ENCODE results near the gene WDR7.

Gene WDR7

DNA sequence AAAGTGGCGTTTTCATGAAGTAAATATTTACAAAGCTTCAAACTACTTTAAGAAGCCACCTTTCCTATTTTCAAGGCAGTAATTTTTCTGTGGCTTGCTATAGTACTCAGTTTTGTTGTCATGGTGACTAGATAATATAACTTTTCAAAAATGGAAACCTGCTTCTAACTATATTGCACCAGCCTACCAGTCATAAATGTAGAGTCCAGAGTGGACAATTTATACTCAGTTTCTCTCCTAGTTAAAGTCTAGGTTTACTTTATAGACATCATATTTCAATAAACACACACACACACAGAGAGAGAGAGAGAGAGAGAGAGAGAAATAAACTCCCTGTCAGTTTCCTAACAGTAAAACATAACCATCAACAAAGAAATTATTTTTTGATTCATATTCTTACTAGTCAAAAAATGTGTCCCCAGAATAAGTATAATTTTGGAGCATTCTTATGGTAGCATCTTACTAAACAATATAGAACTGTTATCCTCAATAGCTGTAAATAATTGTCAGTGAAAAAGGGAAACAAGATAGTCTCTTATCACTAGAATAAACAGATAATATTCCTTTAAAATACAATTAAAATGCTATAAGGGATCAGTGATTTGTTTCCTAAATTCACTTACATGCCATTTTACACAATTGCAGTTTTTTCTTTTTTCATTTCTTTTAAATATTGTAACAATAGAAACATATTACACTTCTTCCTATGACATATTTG lies 332.3 kb downstream of the WDR7 start:
- Histone ChIP-seq H3K4me3 (ENCODE audit: low read depth, low read length) (no peak overlapping the region), H3K36me3 (ENCODE audit: control insufficient read depth, insufficient read depth, low read length) (no peaks in the 10 kb centered on the region)
- TF ChIP-seq, protein P1, sequence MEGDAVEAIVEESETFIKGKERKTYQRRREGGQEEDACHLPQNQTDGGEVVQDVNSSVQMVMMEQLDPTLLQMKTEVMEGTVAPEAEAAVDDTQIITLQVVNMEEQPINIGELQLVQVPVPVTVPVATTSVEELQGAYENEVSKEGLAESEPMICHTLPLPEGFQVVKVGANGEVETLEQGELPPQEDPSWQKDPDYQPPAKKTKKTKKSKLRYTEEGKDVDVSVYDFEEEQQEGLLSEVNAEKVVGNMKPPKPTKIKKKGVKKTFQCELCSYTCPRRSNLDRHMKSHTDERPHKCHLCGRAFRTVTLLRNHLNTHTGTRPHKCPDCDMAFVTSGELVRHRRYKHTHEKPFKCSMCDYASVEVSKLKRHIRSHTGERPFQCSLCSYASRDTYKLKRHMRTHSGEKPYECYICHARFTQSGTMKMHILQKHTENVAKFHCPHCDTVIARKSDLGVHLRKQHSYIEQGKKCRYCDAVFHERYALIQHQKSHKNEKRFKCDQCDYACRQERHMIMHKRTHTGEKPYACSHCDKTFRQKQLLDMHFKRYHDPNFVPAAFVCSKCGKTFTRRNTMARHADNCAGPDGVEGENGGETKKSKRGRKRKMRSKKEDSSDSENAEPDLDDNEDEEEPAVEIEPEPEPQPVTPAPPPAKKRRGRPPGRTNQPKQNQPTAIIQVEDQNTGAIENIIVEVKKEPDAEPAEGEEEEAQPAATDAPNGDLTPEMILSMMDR (IDR thresholded peaks at IDR 0.05), result no peak

DNA sequence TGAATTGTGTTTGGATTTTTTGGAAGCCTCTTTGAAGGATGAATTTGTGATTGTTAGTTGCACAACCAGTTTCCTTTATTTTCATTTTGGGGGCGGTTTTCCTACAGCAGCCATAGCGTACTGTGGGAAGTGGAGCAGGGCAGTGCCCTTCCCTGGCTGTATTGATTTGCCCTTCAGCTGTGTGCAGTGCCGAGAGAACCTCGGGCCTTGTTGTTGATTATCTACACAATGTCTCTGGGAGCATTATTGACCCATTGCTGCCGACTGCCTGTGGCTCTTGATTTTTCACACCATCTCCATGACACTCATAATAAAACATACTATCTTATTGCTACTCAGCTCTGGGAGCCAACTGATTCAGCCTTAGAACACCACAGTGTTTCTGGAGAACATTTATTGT lies 333.6 kb downstream of the WDR7 start:
- Histone ChIP-seq H3K27ac (no peak overlapping the region), H3K79me2 (no peaks in the 10 kb centered on the region), H3K36me3 (ENCODE audit: control insufficient read depth, insufficient read depth, low read length) (no peaks in the 10 kb centered on the region), H3K4me3 (ENCODE audit: low read depth, low read length) (no peak overlapping the region), H3K9ac (no peak overlapping the region), H3K4me2 (ENCODE audit: low read length) (no peak overlapping the region), H3K9me3 (ENCODE audit: control insufficient read depth, low read length) (no peaks in the 10 kb centered on the region), H3K4me1 (no peaks in the 10 kb centered on the region), H2AFZ (no peak overlapping the region), H3K27me3 (ENCODE audit: control insufficient read depth, insufficient read depth, low read length) (no peaks in the 10 kb centered on the region)
- TF ChIP-seq, protein P1 (IDR thresholded peaks at IDR 0.05), result no peak

More for the DNA sequence above, 332.3 kb downstream of the WDR7 start:
- H3K9me3 ChIP-seq (ENCODE audit: control insufficient read depth, low read length), result no peaks in the 10 kb centered on the region
- H3K4me1 ChIP-seq, result no peaks in the 10 kb centered on the region
- H3K79me2 ChIP-seq, result no peaks in the 10 kb centered on the region
- H3K9ac ChIP-seq, result no peak overlapping the region
- no peak overlapping the region for H3K4me2 ChIP-seq (ENCODE audit: low read length)
- H2AFZ ChIP-seq, result no peak overlapping the region
- H3K27ac ChIP-seq, result no peak overlapping the region
- no peaks in the 10 kb centered on the region for H3K27me3 ChIP-seq (ENCODE audit: control insufficient read depth, insufficient read depth, low read length)

DNA sequence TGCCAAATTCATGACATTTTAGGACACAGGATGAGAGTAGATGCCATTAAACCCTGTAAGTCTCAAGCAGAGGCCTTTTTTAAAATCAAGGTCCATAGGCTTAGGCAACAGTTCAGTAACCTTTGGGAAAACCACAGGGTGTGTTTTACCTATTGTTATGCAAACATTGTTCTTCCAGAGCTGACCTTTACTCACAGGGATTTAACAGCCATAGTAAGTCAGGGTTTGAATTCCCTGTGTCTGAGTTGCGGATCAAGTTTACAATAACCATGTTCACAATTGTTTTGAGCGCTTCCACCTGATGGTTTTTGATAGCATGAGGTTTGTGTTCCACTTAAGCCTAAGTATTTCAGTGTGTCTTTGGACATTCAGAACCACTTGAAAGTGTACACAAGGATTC lies 335.7 kb downstream of the WDR7 start:
- Histone ChIP-seq H3K27me3 (ENCODE audit: control insufficient read depth, insufficient read depth, low read length) (no peaks in the 10 kb centered on the region), H3K79me2 (no peaks in the 10 kb centered on the region), H3K4me1 (no peaks in the 10 kb centered on the region), H3K9ac (no peak overlapping the region), H3K4me3 (ENCODE audit: low read depth, low read length) (no peak overlapping the region), H2AFZ (no peak overlapping the region), H3K4me2 (ENCODE audit: low read length) (no peak overlapping the region), H3K36me3 (ENCODE audit: control insufficient read depth, insufficient read depth, low read length) (no peaks in the 10 kb centered on the region), H3K27ac (no peak overlapping the region), H3K9me3 (ENCODE audit: control insufficient read depth, low read length) (no peaks in the 10 kb centered on the region)
- TF ChIP-seq, protein P1 (IDR thresholded peaks at IDR 0.05), result no peak

DNA sequence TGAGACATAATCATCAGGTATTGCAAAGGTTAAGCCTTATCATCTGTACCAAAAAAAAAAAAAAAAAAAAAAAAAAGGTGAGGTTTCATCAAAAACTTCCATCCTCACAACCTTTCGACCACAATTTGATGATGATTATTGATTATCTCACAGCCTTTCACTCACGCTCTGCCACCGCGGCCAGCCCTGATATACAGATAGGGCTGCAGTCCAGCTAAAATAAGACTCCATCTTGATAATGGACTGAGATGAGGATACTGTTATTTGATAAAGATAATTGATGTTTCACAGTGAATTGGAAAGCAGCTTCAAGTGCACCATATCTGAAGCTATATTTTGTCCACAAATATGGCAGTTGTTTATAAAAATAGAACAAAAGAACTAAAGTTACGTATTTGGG lies 336.1 kb downstream of the WDR7 start:
- no peaks in the 10 kb centered on the region for H3K9me3 ChIP-seq (ENCODE audit: control insufficient read depth, low read length)
- H3K36me3 ChIP-seq (ENCODE audit: control insufficient read depth, insufficient read depth, low read length), result no peaks in the 10 kb centered on the region
- no peak overlapping the region for H3K4me3 ChIP-seq (ENCODE audit: low read depth, low read length)
- H3K9ac ChIP-seq, result no peak overlapping the region
- TF ChIP-seq, protein P1 (IDR thresholded peaks at IDR 0.05), result no peak
- no peak overlapping the region for H3K27ac ChIP-seq
- H3K4me2 ChIP-seq (ENCODE audit: low read length), result no peak overlapping the region
- H3K4me1 ChIP-seq, result no peaks in the 10 kb centered on the region
- no peaks in the 10 kb centered on the region for H3K27me3 ChIP-seq (ENCODE audit: control insufficient read depth, insufficient read depth, low read length)
- H3K79me2 ChIP-seq, result no peaks in the 10 kb centered on the region
- H2AFZ ChIP-seq, result no peak overlapping the region

DNA sequence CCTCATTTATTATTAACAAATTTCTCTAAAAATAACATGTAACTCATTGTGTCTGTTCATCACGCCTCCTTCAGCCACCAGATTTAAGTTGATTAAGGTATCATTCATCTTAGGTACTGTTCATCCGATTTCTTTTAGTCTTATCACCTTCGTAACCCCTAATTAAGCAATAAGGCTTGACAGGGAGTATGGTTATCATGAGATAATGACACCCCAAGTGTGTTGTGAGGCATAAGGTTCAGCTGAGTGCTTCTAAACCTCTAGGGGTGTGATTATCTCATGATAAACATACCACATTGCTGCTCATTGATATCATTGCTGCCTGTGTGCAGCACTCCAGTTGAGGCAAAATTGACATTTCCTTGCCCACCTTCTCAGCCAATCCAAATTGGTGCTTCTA lies 336.9 kb downstream of the WDR7 start:
- no peaks in the 10 kb centered on the region for H3K27me3 ChIP-seq (ENCODE audit: control insufficient read depth, insufficient read depth, low read length)
- H3K79me2 ChIP-seq, result no peaks in the 10 kb centered on the region
- no peak overlapping the region for H2AFZ ChIP-seq
- no peaks in the 10 kb centered on the region for H3K36me3 ChIP-seq (ENCODE audit: control insufficient read depth, insufficient read depth, low read length)
- no peak overlapping the region for H3K27ac ChIP-seq
- peaks cover 3% of the 10 kb centered on the region for H3K4me1 ChIP-seq
- TF ChIP-seq, protein P1 (IDR thresholded peaks at IDR 0.05), result no peak
- H3K4me2 ChIP-seq (ENCODE audit: low read length), result no peak overlapping the region
- no peak overlapping the region for H3K9ac ChIP-seq
- no peaks in the 10 kb centered on the region for H3K9me3 ChIP-seq (ENCODE audit: control insufficient read depth, low read length)
- no peak overlapping the region for H3K4me3 ChIP-seq (ENCODE audit: low read depth, low read length)

All from parathyroid adenoma (tissue), 2 donors.